GM12801 (cell line): ENCODE results near the gene RNF39.

Experiments
- CTCF ChIP-seq: IDR thresholded peaks from one replicate; pipeline ENCODE4 v1.5.1; 2011; ENCODE audit warnings: control low read depth; ENCODE audit not compliant: insufficient read length; ENCODE audit errors: extremely low read depth

RNF39 gene

GRCh38 chr6:30101444-30102413 lies 26.2 kb upstream of the RNF39 start:
- TF ChIP-seq CTCF = no peak

- no peak for TF ChIP-seq CTCF
Observed at GRCh38 chr6:30100585-30101443, 25.2 kb upstream of the RNF39 start.

- TF ChIP-seq CTCF = no peak
Observed at GRCh38 chr6:30100154-30100553, 24.6 kb upstream of the RNF39 start.

- TF ChIP-seq CTCF = no peak
Observed at GRCh38 chr6:30097902-30098768, 22.6 kb upstream of the RNF39 start.

- TF ChIP-seq CTCF = no peak
Observed at GRCh38 chr6:30096829-30097228, 21.3 kb upstream of the RNF39 start.

GRCh38 chr6:30093951-30094661 lies 18.5 kb upstream of the RNF39 start:
- no peak for TF ChIP-seq CTCF
